ENCODE measurements around the gene TEKT1. TPM values are rescaled to one million over a fixed set of nuclear protein-coding genes. Genes with fewer than 3 reads are reported as not detected.
"Not testable (repeated sequence)": the region's sequence is repeated elsewhere in the genome, so short reads cannot be mapped to it uniquely, and the experiment has no call there.

TEKT1 gene
- total and polyA plus RNA-seq, 4 donors: not detected

GRCh38 chr17:6857904-6858303 lies 26.4 kb upstream of the TEKT1 start:
- intact Hi-C loops (cut with DNase I): no loop called here
- Histone ChIP-seq H3K36me3 (ENCODE audit: control insufficient read depth in 1 of 2, insufficient read depth in 2 of 2, low read length in 1 of 2) (no peaks in the 10 kb centered on the region), H3K27ac (ENCODE audit: low read depth in 1 of 2, low read length in 2 of 2) (no peak overlapping the region), H3K27me3 (ENCODE audit: control insufficient read depth in 1 of 2, insufficient read depth in 2 of 2, low read length in 1 of 2) (no peaks in the 10 kb centered on the region), H3K4me3 (ENCODE audit: low read length in 2 of 2) (no peak overlapping the region), H3K4me1 (ENCODE audit: control insufficient read depth in 1 of 2, insufficient read depth in 2 of 2, low read length in 2 of 2) (no peaks in the 10 kb centered on the region), H3K9me3 (ENCODE audit: control insufficient read depth, low read length) (no peaks in the 10 kb centered on the region)
- DNase-seq: no peak
- ATAC-seq (ENCODE audit: low FRiP score): no peak
- 69 to 73% methylated on average over 2 of the region's 2 CpGs for WGBS, 2 donors

DNA sequence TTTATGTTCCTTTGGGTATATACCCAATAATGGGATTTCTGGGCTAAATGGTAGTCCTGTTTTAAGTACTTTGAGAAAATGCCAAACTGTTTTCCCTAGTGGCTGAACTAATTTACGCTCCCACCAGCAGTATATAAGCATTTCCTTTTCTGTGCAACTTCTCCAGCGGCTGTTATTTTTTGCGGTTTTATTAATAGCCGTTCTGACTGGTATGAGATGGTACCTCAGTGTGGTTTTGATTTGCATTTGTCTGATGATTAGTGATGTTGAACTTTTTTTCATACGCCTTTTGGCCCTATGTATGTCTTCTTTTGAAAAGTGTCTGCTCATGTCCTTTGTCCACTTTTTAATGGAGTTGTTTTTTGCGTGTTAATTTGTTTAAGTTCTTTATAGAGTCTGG lies 25.8 kb upstream of the TEKT1 start:
- Histone ChIP-seq H3K27me3 (ENCODE audit: control insufficient read depth in 1 of 2, insufficient read depth in 2 of 2, low read length in 1 of 2) (no peaks in the 10 kb centered on the region), H3K4me1 (ENCODE audit: control insufficient read depth in 1 of 2, insufficient read depth in 2 of 2, low read length in 2 of 2) (no peaks in the 10 kb centered on the region), H3K4me3 (ENCODE audit: low read length in 2 of 2) (no peak overlapping the region), H3K36me3 (ENCODE audit: control insufficient read depth in 1 of 2, insufficient read depth in 2 of 2, low read length in 1 of 2) (no peaks in the 10 kb centered on the region), H3K9me3 (ENCODE audit: control insufficient read depth, low read length) (no peaks in the 10 kb centered on the region), H3K27ac (ENCODE audit: low read depth in 1 of 2, low read length in 2 of 2) (no peak overlapping the region)
- DNase-seq (no peak), ATAC-seq (ENCODE audit: low FRiP score) (no peak)
- intact Hi-C loops (cut with DNase I): no loop called here
- WGBS, 2 donors: 57 to 63% methylated on average over 6 of the region's 6 CpGs

- H3K36me3 ChIP-seq (ENCODE audit: control insufficient read depth in 1 of 2, insufficient read depth in 2 of 2, low read length in 1 of 2): no peaks in the 10 kb centered on the region
- 70 to 79% methylated on average over 3 of the region's 3 CpGs for WGBS, 2 donors
- no peaks in the 10 kb centered on the region for H3K9me3 ChIP-seq (ENCODE audit: control insufficient read depth, low read length)
- no peak for DNase-seq
- H3K27me3 ChIP-seq (ENCODE audit: control insufficient read depth in 1 of 2, insufficient read depth in 2 of 2, low read length in 1 of 2): no peaks in the 10 kb centered on the region
- no peak for ATAC-seq (ENCODE audit: low FRiP score)
- intact Hi-C loops (cut with DNase I): no loop called here
- no peak overlapping the region for H3K4me3 ChIP-seq (ENCODE audit: low read length in 2 of 2)
- no peaks in the 10 kb centered on the region for H3K4me1 ChIP-seq (ENCODE audit: control insufficient read depth in 1 of 2, insufficient read depth in 2 of 2, low read length in 2 of 2)
- no peak overlapping the region for H3K27ac ChIP-seq (ENCODE audit: low read depth in 1 of 2, low read length in 2 of 2)
Observed at GRCh38 chr17:6856051-6856450, 24.5 kb upstream of the TEKT1 start.

DNA sequence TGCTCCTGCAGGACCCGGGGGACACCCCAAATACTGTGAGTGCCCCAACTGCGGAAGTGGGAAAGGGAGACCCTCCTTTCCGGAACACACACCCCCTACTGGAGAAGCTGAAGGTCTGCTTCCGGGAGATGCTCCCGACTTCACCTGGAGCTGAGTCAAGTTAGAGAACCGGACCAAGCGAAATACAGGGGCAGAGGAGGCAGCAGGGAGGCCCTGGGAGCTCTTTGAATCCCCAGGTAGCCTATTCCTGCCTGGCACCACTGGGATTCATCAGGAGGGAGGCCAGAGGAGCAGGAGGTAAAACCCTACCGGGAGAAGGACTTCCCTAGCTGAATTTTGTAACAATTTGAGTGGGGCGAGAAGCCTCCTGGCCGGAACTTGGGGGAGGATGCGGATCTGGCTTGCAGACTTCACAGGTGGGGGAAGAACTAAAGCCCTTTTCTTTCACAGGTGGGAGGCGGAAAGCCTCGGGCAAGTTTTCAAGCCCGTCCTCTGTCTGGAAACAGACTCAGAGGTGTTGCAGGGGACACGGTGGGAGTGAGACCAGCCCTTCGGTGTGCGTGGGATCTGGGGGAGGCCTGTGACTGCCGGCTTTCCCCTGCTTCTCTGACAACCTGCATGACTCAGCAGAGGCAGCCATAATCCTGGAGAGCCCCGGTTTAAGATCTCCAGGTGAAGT lies 22.4 kb upstream of the TEKT1 start:
- Histone ChIP-seq H3K36me3 (ENCODE audit: control insufficient read depth in 1 of 2, insufficient read depth in 2 of 2, low read length in 1 of 2) (no peaks in the 10 kb centered on the region), H3K4me1 (ENCODE audit: control insufficient read depth in 1 of 2, insufficient read depth in 2 of 2, low read length in 2 of 2) (no peaks in the 10 kb centered on the region), H3K27me3 (ENCODE audit: control insufficient read depth in 1 of 2, insufficient read depth in 2 of 2, low read length in 1 of 2) (no peaks in the 10 kb centered on the region), H3K9me3 (ENCODE audit: control insufficient read depth, low read length) (no peaks in the 10 kb centered on the region), H3K27ac (ENCODE audit: low read depth in 1 of 2, low read length in 2 of 2) (no peak overlapping the region), H3K4me3 (ENCODE audit: low read length in 2 of 2) (no peak overlapping the region)
- DNase-seq (no peak), ATAC-seq (ENCODE audit: low FRiP score) (no peak)
- 17 to 21% methylated on average over 19 of the region's 19 CpGs for WGBS, 2 donors
- intact Hi-C loops (cut with DNase I): no loop called here

DNA sequence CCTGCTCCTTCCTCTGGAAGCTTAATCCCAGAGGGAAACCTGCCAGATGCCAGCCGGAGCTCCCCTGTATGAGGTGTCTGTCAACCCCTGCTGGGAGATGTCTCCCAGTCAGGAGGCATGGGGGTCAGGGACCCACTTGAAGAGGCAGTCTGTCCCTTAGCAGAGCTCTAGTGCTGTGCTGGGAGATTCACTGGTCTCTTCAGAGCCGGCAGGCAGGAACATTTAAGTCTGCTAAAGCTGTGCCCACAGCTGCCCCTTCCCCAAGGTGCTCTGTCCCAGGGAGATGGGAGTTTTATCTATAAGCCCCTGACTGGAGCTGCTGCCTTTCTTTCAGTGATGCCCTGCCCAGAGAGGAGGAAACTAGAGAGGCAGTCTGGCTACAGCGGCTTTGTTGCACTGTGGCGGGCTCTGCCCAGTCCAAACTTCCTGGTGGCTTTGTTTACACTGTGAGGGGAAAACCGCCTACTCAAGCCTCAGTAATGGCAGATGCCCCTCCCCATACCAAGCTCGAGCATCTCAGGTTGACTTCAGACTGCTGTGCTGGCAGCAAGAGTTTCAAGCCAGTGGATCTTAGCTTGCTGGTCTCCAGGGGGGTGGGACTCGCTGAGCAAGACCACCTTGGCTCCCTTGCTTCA lies 17.1 kb upstream of the TEKT1 start:
- WGBS, 2 donors: 50 to 55% methylated on average over 7 of the region's 7 CpGs
- H3K4me1 ChIP-seq (ENCODE audit: control insufficient read depth in 1 of 2, insufficient read depth in 2 of 2, low read length in 2 of 2); H3K9me3 ChIP-seq (ENCODE audit: control insufficient read depth, low read length); H3K27ac ChIP-seq (ENCODE audit: low read depth in 1 of 2, low read length in 2 of 2); H3K36me3 ChIP-seq (ENCODE audit: control insufficient read depth in 1 of 2, insufficient read depth in 2 of 2, low read length in 1 of 2); ATAC-seq (ENCODE audit: low FRiP score); H3K27me3 ChIP-seq (ENCODE audit: control insufficient read depth in 1 of 2, insufficient read depth in 2 of 2, low read length in 1 of 2); H3K4me3 ChIP-seq (ENCODE audit: low read length in 2 of 2); DNase-seq: not testable (repeated sequence)
- intact Hi-C loops (cut with DNase I): loop anchor here (10.0 kb wide), 1 partner anchor 184 kb away; no protein-coding TSS in a partner anchor

GRCh38 chr17:6846138-6846537 lies 14.6 kb upstream of the TEKT1 start:
- WGBS, 2 donors: 65 to 74% methylated on average over 6 of the region's 6 CpGs
- intact Hi-C loops (cut with DNase I): loop anchor here (10.0 kb wide), 1 partner anchor 181 kb away; no protein-coding TSS in a partner anchor
- not testable (repeated sequence) for H3K9me3 ChIP-seq (ENCODE audit: control insufficient read depth, low read length)

DNA sequence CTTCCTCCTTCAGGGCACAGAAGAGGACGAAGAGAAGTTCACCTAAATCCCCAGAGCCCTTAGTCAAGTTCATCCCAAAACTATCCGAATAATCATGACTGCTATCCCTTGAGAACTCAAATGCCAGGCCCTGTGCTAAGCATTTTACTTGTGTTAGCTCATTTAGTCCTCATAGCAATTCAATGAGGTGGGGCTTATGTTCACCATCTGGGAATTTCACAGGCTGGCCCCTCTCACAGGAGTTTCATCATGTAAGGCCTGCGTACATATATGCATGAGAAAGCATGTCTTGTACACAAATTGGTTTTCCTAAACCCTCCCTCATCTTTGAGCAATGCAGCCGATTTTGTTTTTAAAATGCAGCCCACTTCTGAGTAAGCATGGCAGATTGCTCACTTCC lies 12.9 kb upstream of the TEKT1 start:
- H3K4me3 ChIP-seq (ENCODE audit: low read length in 2 of 2); DNase-seq; H3K27ac ChIP-seq (ENCODE audit: low read depth in 1 of 2, low read length in 2 of 2); H3K36me3 ChIP-seq (ENCODE audit: control insufficient read depth in 1 of 2, insufficient read depth in 2 of 2, low read length in 1 of 2); H3K27me3 ChIP-seq (ENCODE audit: control insufficient read depth in 1 of 2, insufficient read depth in 2 of 2, low read length in 1 of 2); ATAC-seq (ENCODE audit: low FRiP score); H3K4me1 ChIP-seq (ENCODE audit: control insufficient read depth in 1 of 2, insufficient read depth in 2 of 2, low read length in 2 of 2); H3K9me3 ChIP-seq (ENCODE audit: control insufficient read depth, low read length): not testable (repeated sequence)
- 69 to 74% methylated on average over 4 of the region's 4 CpGs for WGBS, 2 donors
- intact Hi-C loops (cut with DNase I): loop anchor here (10.0 kb wide), 1 partner anchor 180 kb away; no protein-coding TSS in a partner anchor

More at GRCh38 chr17:6846138-6846537, 14.6 kb upstream of the TEKT1 start:
- not testable (repeated sequence) for ATAC-seq (ENCODE audit: low FRiP score); H3K4me1 ChIP-seq (ENCODE audit: control insufficient read depth in 1 of 2, insufficient read depth in 2 of 2, low read length in 2 of 2); DNase-seq; H3K36me3 ChIP-seq (ENCODE audit: control insufficient read depth in 1 of 2, insufficient read depth in 2 of 2, low read length in 1 of 2); H3K27ac ChIP-seq (ENCODE audit: low read depth in 1 of 2, low read length in 2 of 2); H3K27me3 ChIP-seq (ENCODE audit: control insufficient read depth in 1 of 2, insufficient read depth in 2 of 2, low read length in 1 of 2); H3K4me3 ChIP-seq (ENCODE audit: low read length in 2 of 2)

GRCh38 chr17:6843241-6843880 lies 11.8 kb upstream of the TEKT1 start:
- ATAC-seq (ENCODE audit: low FRiP score) (no peak), DNase-seq (no peak)
- WGBS, 2 donors: 19 to 20% methylated on average over 7 of the region's 7 CpGs
- no peaks in the 10 kb centered on the region for H3K36me3 ChIP-seq (ENCODE audit: control insufficient read depth in 1 of 2, insufficient read depth in 2 of 2, low read length in 1 of 2)
- H3K4me3 ChIP-seq (ENCODE audit: low read length in 2 of 2): no peak overlapping the region
- H3K4me1 ChIP-seq (ENCODE audit: control insufficient read depth in 1 of 2, insufficient read depth in 2 of 2, low read length in 2 of 2): no peaks in the 10 kb centered on the region
- intact Hi-C loops (cut with DNase I): loop anchor here (10.0 kb wide), 1 partner anchor 179 kb away; no protein-coding TSS in a partner anchor
- no peaks in the 10 kb centered on the region for H3K27me3 ChIP-seq (ENCODE audit: control insufficient read depth in 1 of 2, insufficient read depth in 2 of 2, low read length in 1 of 2)
- no peaks in the 10 kb centered on the region for H3K9me3 ChIP-seq (ENCODE audit: control insufficient read depth, low read length)
- no peak overlapping the region for H3K27ac ChIP-seq (ENCODE audit: low read depth in 1 of 2, low read length in 2 of 2)
